BE2C (cell line): Measurements from ENCODE around the gene DDX10.

Source experiments
- DNase-seq: peaks from one replicate; pipeline ENCODE4 v3.0.0-alpha.2; 2020
- H3K27me3 ChIP-seq: fragments of 250-450 bp; sonication (Bioruptor Pico); 2 replicates; pipeline ENCODE4 v1.5.1; 2020; ENCODE audit warnings: mild to moderate bottlenecking
- H3K36me3 ChIP-seq: fragments of 250-450 bp; sonication (Bioruptor Pico); 2 replicates; pipeline ENCODE4 v1.5.1; 2020; ENCODE audit warnings: mild to moderate bottlenecking
- H3K4me1 ChIP-seq: fragments of 250-450 bp; sonication (Bioruptor Pico); 2 replicates; pipeline ENCODE4 v1.5.1; 2020
- H3K4me3 ChIP-seq: 2 replicates; pipeline ENCODE4 v1.5.1; 2011; ENCODE audit warnings: low read depth, low read length
- H3K9me3 ChIP-seq: fragments of 250-450 bp; sonication (Bioruptor Pico); 2 replicates; pipeline ENCODE4 v1.5.1; 2020
- CTCF ChIP-seq: IDR thresholded peaks from 2 replicates; pipeline ENCODE4 v1.5.1; 2012; ENCODE audit warnings: mild to moderate bottlenecking, low read depth, low read length

DDX10 gene

DNA sequence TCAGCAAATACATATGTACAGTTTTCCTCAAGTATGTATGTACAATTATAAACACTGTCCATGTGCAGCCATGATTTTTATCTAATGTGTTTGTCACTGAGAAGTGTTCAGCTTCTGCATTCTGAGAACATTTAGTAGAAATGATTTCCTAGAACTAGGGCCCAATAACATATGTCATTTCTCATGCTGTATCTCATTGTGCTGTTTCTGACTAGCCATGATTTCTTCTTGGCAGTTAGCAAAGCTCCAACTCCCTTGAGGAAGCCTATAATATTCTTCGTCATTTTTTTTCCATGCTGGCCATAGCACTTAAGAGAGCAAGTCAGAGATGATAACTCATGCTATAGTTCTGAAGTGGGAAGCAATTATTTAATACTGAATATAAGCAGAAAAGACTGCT lies 187.8 kb downstream of the DDX10 start:
- DNase-seq, result no peak
- Histone ChIP-seq H3K36me3 (0 out of 2 replicates have a peak, but pooled peaks cover 3% of the 10 kb centered on the region), H3K27me3 (no peaks in the 10 kb centered on the region), H3K4me1 (peaks cover 5% of the 10 kb centered on the region; the same call in 1 of the 2 replicates), H3K9me3 (no peaks in the 10 kb centered on the region), H3K4me3 (no peak overlapping the region)
- TF ChIP-seq CTCF, result no peak

DNA sequence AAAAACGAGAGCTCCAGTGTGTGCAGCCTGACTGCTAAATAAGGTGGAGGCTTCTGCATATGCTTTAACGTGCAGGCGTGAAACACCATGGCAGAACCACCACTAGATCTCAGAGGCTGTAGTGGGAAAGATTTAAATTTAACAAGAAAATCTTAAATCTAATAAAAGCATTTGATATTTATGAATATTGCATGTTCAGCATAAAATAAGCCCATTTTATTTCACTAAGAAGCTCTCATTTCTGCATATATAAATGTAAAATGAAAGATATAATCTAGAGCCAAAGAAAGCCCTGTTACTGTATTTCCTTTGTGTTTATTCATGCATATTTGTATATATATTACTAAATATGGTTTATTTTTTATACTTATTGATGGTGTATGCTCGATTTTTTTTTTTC lies 188.3 kb downstream of the DDX10 start:
- no peak for TF ChIP-seq CTCF
- Histone ChIP-seq H3K27me3 (no peaks in the 10 kb centered on the region), H3K9me3 (no peaks in the 10 kb centered on the region), H3K4me1 (peaks cover 2% of the 10 kb centered on the region; the same call in 1 of the 2 replicates), H3K4me3 (no peak overlapping the region), H3K36me3 (0 out of 2 replicates have a peak, but pooled peaks cover 3% of the 10 kb centered on the region)
- DNase-seq, result no peak

- 0 out of 2 replicates have a peak, but pooled peaks cover 3% of the 10 kb centered on the region for H3K36me3 ChIP-seq
- DNase-seq, result no peak
These were observed 189.0 kb downstream of the DDX10 start for GRCh38 chr11:108853864-108854263.

GRCh38 chr11:108854346-108854745 lies 189.5 kb downstream of the DDX10 start:
- TF ChIP-seq CTCF, result no peak
- Histone ChIP-seq H3K4me1 (peaks cover 2% of the 10 kb centered on the region; the same call in 1 of the 2 replicates), H3K27me3 (no peaks in the 10 kb centered on the region), H3K9me3 (no peaks in the 10 kb centered on the region), H3K36me3 (0 out of 2 replicates have a peak, but pooled peaks cover 3% of the 10 kb centered on the region), H3K4me3 (no peak overlapping the region)
- DNase-seq, result no peak

More at GRCh38 chr11:108853864-108854263, 189.0 kb downstream of the DDX10 start:
- H3K27me3 ChIP-seq, result no peaks in the 10 kb centered on the region
- H3K4me1 ChIP-seq, result peaks cover 2% of the 10 kb centered on the region; the same call in 1 of the 2 replicates
- H3K4me3 ChIP-seq, result no peak overlapping the region
- no peak for TF ChIP-seq CTCF
- H3K9me3 ChIP-seq, result no peaks in the 10 kb centered on the region

- 0 out of 2 replicates have a peak, but pooled peaks cover 3% of the 10 kb centered on the region for H3K36me3 ChIP-seq
- no peak overlapping the region for H3K4me3 ChIP-seq
- no peaks in the 10 kb centered on the region for H3K4me1 ChIP-seq
- no peaks in the 10 kb centered on the region for H3K9me3 ChIP-seq
- DNase-seq, result no peak
- no peak for TF ChIP-seq CTCF
- no peaks in the 10 kb centered on the region for H3K27me3 ChIP-seq
These were observed 192.5 kb downstream of the DDX10 start for GRCh38 chr11:108857382-108857781.

DNA sequence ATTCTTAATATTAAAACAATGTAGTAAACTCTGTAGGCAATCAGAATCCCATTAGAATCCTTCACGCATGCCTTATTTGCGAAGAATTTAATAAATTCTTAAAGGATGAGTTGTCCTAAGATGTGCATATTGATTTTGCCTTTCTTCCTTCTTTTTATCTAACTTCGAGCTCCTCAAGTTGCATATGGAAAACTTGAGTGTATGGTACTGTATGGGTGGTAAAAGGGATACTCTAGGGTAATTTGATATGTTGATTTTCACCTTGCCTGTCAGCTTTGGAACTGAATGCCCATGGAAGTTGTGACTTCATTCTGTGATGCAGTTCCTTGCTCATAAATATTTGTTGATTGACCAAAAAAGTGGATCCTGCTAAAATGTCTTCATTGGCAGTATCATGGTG lies 193.8 kb downstream of the DDX10 start:
- no peaks in the 10 kb centered on the region for H3K27me3 ChIP-seq
- DNase-seq, result no peak
- no peaks in the 10 kb centered on the region for H3K9me3 ChIP-seq
- H3K36me3 ChIP-seq, result no peaks in the 10 kb centered on the region
- no peak for TF ChIP-seq CTCF
- no peaks in the 10 kb centered on the region for H3K4me1 ChIP-seq
- no peak overlapping the region for H3K4me3 ChIP-seq
